ENCODE measurements around the gene PTP4A1. TPM values are rescaled to one million over a fixed set of nuclear protein-coding genes. Genes with fewer than 3 reads are reported as not detected.

PTP4A1 gene
- total and polyA plus RNA-seq, 2 of the 13 experiments (the other 11 are each of a cell fraction or from before 2014, with no cell fraction given) = 141 to 376 TPM

DNA sequence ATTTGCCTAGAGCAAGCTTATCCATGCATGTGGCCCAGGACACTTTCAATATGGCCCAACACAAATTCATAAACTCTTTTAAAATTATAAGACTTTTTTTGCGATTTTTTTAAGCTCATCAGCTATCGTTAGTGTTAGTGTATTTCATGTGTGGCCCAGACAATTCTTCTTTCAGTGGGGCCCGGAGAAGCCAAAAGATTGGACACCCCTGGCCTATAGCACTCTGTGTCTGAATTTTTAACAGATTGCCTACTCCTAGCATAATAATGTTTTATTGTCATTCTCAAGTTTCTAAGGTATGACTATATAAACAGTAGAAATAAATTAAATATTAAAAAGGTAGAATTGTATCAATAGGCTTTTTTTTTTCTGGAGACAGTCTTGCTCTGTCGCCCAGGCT lies 48.6 kb upstream of the PTP4A1 start:
- peaks cover 98% of the 10 kb centered on the region for H3K4me1 ChIP-seq (ENCODE audit: insufficient read depth, low read length)
- no TSS peak for BruUV-seq (replicated peaks)
- no peak for TF ChIP-seq SMAD9 (CRISPR knock-in tag; IDR thresholded peaks at IDR 0.05)
- no peak for TF ChIP-seq GATAD1 (CRISPR knock-in tag; IDR thresholded peaks at IDR 0.05)
- TF ChIP-seq ZNF879 (CRISPR knock-in tag; IDR thresholded peaks at IDR 0.05) = no peak
- no peak for TF ChIP-seq MYNN (CRISPR knock-in tag; IDR thresholded peaks at IDR 0.05; ENCODE audit: low read depth)
- TF ChIP-seq, protein P1, sequence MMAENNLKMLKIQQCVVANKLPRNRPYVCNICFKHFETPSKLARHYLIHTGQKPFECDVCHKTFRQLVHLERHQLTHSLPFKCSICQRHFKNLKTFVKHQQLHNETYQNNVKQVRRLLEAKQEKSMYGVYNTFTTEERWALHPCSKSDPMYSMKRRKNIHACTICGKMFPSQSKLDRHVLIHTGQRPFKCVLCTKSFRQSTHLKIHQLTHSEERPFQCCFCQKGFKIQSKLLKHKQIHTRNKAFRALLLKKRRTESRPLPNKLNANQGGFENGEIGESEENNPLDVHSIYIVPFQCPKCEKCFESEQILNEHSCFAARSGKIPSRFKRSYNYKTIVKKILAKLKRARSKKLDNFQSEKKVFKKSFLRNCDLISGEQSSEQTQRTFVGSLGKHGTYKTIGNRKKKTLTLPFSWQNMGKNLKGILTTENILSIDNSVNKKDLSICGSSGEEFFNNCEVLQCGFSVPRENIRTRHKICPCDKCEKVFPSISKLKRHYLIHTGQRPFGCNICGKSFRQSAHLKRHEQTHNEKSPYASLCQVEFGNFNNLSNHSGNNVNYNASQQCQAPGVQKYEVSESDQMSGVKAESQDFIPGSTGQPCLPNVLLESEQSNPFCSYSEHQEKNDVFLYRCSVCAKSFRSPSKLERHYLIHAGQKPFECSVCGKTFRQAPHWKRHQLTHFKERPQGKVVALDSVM (CRISPR knock-in tag; IDR thresholded peaks at IDR 0.05) = no peak
- no peak for TF ChIP-seq ZNF782 (CRISPR knock-in tag; IDR thresholded peaks at IDR 0.05; ENCODE audit: borderline replicate concordance)
- TF ChIP-seq, protein P2, sequence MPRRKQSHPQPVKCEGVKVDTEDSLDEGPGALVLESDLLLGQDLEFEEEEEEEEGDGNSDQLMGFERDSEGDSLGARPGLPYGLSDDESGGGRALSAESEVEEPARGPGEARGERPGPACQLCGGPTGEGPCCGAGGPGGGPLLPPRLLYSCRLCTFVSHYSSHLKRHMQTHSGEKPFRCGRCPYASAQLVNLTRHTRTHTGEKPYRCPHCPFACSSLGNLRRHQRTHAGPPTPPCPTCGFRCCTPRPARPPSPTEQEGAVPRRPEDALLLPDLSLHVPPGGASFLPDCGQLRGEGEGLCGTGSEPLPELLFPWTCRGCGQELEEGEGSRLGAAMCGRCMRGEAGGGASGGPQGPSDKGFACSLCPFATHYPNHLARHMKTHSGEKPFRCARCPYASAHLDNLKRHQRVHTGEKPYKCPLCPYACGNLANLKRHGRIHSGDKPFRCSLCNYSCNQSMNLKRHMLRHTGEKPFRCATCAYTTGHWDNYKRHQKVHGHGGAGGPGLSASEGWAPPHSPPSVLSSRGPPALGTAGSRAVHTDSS (CRISPR knock-in tag; conservative IDR thresholded peaks at IDR 0.05) = no peak
- TF ChIP-seq, protein P3, sequence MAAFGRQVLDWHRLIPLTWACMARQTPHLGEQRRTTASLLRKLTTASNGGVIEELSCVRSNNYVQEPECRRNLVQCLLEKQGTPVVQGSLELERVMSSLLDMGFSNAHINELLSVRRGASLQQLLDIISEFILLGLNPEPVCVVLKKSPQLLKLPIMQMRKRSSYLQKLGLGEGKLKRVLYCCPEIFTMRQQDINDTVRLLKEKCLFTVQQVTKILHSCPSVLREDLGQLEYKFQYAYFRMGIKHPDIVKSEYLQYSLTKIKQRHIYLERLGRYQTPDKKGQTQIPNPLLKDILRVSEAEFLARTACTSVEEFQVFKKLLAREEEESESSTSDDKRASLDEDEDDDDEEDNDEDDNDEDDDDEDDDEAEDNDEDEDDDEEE (CRISPR knock-in tag; IDR thresholded peaks at IDR 0.05) = no peak
- TF ChIP-seq, protein P4, sequence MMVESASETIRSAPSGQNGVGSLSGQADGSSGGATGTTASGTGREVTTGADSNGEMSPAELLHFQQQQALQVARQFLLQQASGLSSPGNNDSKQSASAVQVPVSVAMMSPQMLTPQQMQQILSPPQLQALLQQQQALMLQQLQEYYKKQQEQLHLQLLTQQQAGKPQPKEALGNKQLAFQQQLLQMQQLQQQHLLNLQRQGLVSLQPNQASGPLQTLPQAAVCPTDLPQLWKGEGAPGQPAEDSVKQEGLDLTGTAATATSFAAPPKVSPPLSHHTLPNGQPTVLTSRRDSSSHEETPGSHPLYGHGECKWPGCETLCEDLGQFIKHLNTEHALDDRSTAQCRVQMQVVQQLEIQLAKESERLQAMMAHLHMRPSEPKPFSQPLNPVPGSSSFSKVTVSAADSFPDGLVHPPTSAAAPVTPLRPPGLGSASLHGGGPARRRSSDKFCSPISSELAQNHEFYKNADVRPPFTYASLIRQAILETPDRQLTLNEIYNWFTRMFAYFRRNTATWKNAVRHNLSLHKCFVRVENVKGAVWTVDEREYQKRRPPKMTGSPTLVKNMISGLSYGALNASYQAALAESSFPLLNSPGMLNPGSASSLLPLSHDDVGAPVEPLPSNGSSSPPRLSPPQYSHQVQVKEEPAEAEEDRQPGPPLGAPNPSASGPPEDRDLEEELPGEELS (CRISPR knock-in tag; IDR thresholded peaks at IDR 0.05) = no peak
- TF ChIP-seq ZNF891 (CRISPR knock-in tag; IDR thresholded peaks at IDR 0.05) = no peak
- TF ChIP-seq, protein P5, sequence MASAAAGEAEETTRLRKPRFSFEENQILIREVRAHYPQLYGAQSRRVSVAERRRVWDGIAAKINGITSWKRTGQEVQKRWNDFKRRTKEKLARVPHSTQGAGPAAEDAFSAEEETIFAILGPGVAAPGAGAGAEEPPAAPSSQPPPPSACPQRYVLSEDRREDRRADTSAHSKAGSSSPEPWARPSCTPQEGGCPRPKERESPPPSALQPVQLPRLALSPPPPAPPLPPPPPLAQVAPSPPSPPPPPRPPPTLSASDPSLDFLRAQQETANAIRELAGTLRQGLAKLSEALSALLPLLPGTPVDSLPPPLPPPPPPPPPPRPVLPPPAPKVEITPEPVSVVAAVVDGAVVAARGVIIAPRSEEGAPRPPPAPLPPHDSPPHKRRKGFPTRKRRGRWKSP (CRISPR knock-in tag; IDR thresholded peaks at IDR 0.05) = no peak
- no peak for TF ChIP-seq ZNF230 (CRISPR knock-in tag; IDR thresholded peaks at IDR 0.05)
- TF ChIP-seq, protein P6, sequence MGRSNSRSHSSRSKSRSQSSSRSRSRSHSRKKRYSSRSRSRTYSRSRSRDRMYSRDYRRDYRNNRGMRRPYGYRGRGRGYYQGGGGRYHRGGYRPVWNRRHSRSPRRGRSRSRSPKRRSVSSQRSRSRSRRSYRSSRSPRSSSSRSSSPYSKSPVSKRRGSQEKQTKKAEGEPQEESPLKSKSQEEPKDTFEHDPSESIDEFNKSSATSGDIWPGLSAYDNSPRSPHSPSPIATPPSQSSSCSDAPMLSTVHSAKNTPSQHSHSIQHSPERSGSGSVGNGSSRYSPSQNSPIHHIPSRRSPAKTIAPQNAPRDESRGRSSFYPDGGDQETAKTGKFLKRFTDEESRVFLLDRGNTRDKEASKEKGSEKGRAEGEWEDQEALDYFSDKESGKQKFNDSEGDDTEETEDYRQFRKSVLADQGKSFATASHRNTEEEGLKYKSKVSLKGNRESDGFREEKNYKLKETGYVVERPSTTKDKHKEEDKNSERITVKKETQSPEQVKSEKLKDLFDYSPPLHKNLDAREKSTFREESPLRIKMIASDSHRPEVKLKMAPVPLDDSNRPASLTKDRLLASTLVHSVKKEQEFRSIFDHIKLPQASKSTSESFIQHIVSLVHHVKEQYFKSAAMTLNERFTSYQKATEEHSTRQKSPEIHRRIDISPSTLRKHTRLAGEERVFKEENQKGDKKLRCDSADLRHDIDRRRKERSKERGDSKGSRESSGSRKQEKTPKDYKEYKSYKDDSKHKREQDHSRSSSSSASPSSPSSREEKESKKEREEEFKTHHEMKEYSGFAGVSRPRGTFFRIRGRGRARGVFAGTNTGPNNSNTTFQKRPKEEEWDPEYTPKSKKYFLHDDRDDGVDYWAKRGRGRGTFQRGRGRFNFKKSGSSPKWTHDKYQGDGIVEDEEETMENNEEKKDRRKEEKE (IDR thresholded peaks at IDR 0.05) = no peak
- peak; percentile 61 for TF ChIP-seq RBM22 (optimal IDR thresholded peaks at IDR 0.05; ENCODE audit: low read length)

More for the DNA sequence above, 48.6 kb upstream of the PTP4A1 start:
- in situ Hi-C loops (cut with HindIII; ENCODE audit: extremely low pct_ligation_motif_present, low pct_unique_long_range_greater_than_20kb) (no loop called here), intact Hi-C loops (cut with micrococcal nuclease; ENCODE audit: unreplicated experiment) (no loop called here)
- H3K27ac ChIP-seq (ENCODE audit: extremely low read length, insufficient read depth, low read length) = peak overlapping the region; percentile 96
- H3K9me3 ChIP-seq (ENCODE audit: low read length) = no peaks in the 10 kb centered on the region
- no peaks in the 10 kb centered on the region for H4K20me1 ChIP-seq (ENCODE audit: insufficient read depth, low read length)
- peak overlapping the region; percentile 83 for H3K4me2 ChIP-seq (ENCODE audit: low read depth, low read length)
- H3K27me3 ChIP-seq (ENCODE audit: control insufficient read depth in 1 of 2, insufficient read depth in 2 of 2, low read length in 2 of 2) = no peaks in the 10 kb centered on the region
- 0 out of 2 replicates have a peak overlapping the region, but pooled peaks have one; percentile 17 for H3K9ac ChIP-seq (ENCODE audit: insufficient read depth, low read depth, low read length)
- no peak overlapping the region for H2AFZ ChIP-seq (ENCODE audit: low read length)
- POLR2A ChIA-PET = interaction anchor here (1.5 to 3.6 kb wide), 6 partner anchors 9 to 172 kb away, joined by 3 to 46 read pairs (median 14); no protein-coding TSS in a partner anchor
- CTCF ChIA-PET (ENCODE audit: low intra/inter-chr PET ratio, low total read pairs) = no interaction called here
- DNase-seq (ENCODE audit: low spot score) (no peak), FAIRE-seq (no peak), ATAC-seq (no peak)
- WGBS (ENCODE audit: low lambda C conversion rate) = 81% methylated on average over 4 of the region's 4 CpGs
- peaks cover 3 to 8% of the 10 kb centered on the region in 2 experiments; a peak in 3 of 5 replicates for H3K36me3 ChIP-seq (replicated peaks in 1 of 2; ENCODE audit: control insufficient read depth in 1 of 2, insufficient read depth in 2 of 2, low read length in 2 of 2)
- H3K4me3 ChIP-seq (replicated peaks in 1 of 3; ENCODE audit: insufficient read depth in 1 of 3, low read depth in 2 of 3, low read length in 3 of 3) = no peak overlapping the region; a peak in 1 of 6 replicates
- peaks cover 71% of the 10 kb centered on the region for H3K79me2 ChIP-seq (ENCODE audit: insufficient read depth, low read length)
